PC-9 (cell line): Measurements from ENCODE around the gene SIGLEC9. TPM values are rescaled to one million over a fixed set of nuclear protein-coding genes. Genes with fewer than 3 reads are reported as not detected.

ENCODE experiments used
- BruUV-seq: library from RNA; stranded (reverse); fragments of 400-500 nt; replicated peaks from 2 replicates; lab custom pipeline; 2021; lab: Mats Ljungman, UMichigan
- CTCF ChIA-PET: fragments of 300-600 bp; sonication (Branson Sonifier 250); formaldehyde crosslinking; loops from one replicate; lab custom pipeline; 2022; ENCODE audit warnings: antibody characterized with exemption; lab: Charles Lee
- POLR2A ChIA-PET: fragments of 300-600 bp; sonication (Branson Sonifier 250); formaldehyde crosslinking; loops from one replicate; lab custom pipeline; 2022; ENCODE audit warnings: antibody characterized with exemption; ENCODE audit not compliant: unreplicated experiment; lab: Charles Lee
- DNase-seq, 2 experiments: peaks; one replicate each; pipeline versions ENCODE4 v3.0.0 to v3.0.0-alpha.2; 2015 to 2022; ENCODE audit warnings: mixed read lengths in 1 of 2
- H2AFZ ChIP-seq: fragments of 200-600 bp; sonication (generic); 2 replicates; pipeline ENCODE4 v1.8.1; 2017; ENCODE audit warnings: antibody characterized with exemption
- H3F3A ChIP-seq: fragments of 200-600 bp; sonication (generic); 2 replicates; pipeline ENCODE4 v1.8.1; 2017; ENCODE audit warnings: antibody characterized with exemption, mild to moderate bottlenecking, low read depth; ENCODE audit not compliant: insufficient read depth
- H3K27ac ChIP-seq: fragments of 200-600 bp; sonication (generic); 2 replicates; pipeline ENCODE4 v1.6.1; 2016; ENCODE audit warnings: mixed run types
- H3K27me3 ChIP-seq: fragments of 200-600 bp; sonication (generic); 2 replicates; pipeline ENCODE4 v1.6.1; 2016; ENCODE audit warnings: low read depth, mixed run types; ENCODE audit not compliant: insufficient read depth
- H3K36me3 ChIP-seq: fragments of 200-600 bp; sonication (generic); 2 replicates; pipeline ENCODE4 v1.6.1; 2016; ENCODE audit warnings: low read depth, mixed run types
- H3K4me1 ChIP-seq: fragments of 200-600 bp; sonication (generic); replicated peaks from 2 replicates; pipeline ENCODE4 v1.6.1; 2016; ENCODE audit warnings: mixed run types; ENCODE audit not compliant: insufficient read depth
- H3K4me2 ChIP-seq: fragments of 200-600 bp; sonication (generic); 2 replicates; pipeline ENCODE4 v1.6.1; 2017; ENCODE audit warnings: mixed run types
- H3K4me3 ChIP-seq: fragments of 200-600 bp; sonication (generic); 2 replicates; pipeline ENCODE4 v1.6.1; 2016; ENCODE audit warnings: mixed run types
- H3K79me2 ChIP-seq: fragments of 200-600 bp; sonication (generic); 2 replicates; pipeline ENCODE4 v1.6.1; 2017; ENCODE audit warnings: low read depth, mixed run types
- H3K9me2 ChIP-seq: fragments of 200-600 bp; sonication (generic); 2 replicates; pipeline ENCODE4 v1.8.1; 2017; ENCODE audit warnings: mild to moderate bottlenecking; ENCODE audit not compliant: insufficient read depth
- H3K9me3 ChIP-seq: fragments of 200-600 bp; sonication (generic); 2 replicates; pipeline ENCODE4 v1.8.1; 2016; ENCODE audit warnings: low read depth; ENCODE audit not compliant: insufficient read depth
- H4K20me1 ChIP-seq: fragments of 200-600 bp; sonication (generic); 2 replicates; pipeline ENCODE4 v1.8.1; 2017; ENCODE audit not compliant: insufficient read depth
- CTCF ChIP-seq: fragments of 200-600 bp; sonication (generic); conservative IDR thresholded peaks from 2 replicates; pipeline ENCODE4 v1.6.1; 2017; ENCODE audit warnings: mixed run types, antibody characterized with exemption, mild to moderate bottlenecking, moderate library complexity
- EZH2 ChIP-seq: fragments of 200-600 bp; sonication (generic); IDR thresholded peaks from 2 replicates; pipeline ENCODE4 v1.8.0; 2017; ENCODE audit warnings: antibody characterized with exemption, low read depth
- intact Hi-C: fragments of 100-400 bp; cut with micrococcal nuclease; formaldehyde crosslinking; loops from one replicate; pipeline ENCODE4 v1.10.0; 2022; ENCODE audit not compliant: unreplicated experiment
- total RNA-seq: library from RNA; stranded (reverse); gene quantifications from 2 replicates; pipeline ENCODE4 v1.2.3, GENCODE V29; 2021

SIGLEC9 gene
- total RNA-seq, 1 experiment from 2014 or later, result not detected

- H4K20me1 ChIP-seq, result no peaks in the 10 kb centered on the region
- no peaks in the 10 kb centered on the region for H3K79me2 ChIP-seq
- ChIA-PET POLR2A (no interaction called here), CTCF (no interaction called here)
- TF ChIP-seq CTCF (no peak), EZH2 (no peak)
- intact Hi-C loops, result no loop called here
- DNase-seq, result no peak
- BruUV-seq, result no TSS peak
- no peaks in the 10 kb centered on the region for H3K9me3 ChIP-seq
- H3K4me3 ChIP-seq, result no peak overlapping the region
- H3K27ac ChIP-seq, result no peak overlapping the region
- peaks cover 95% of the 10 kb centered on the region for H3K27me3 ChIP-seq
- no peak overlapping the region for H2AFZ ChIP-seq
- no peaks in the 10 kb centered on the region for H3K36me3 ChIP-seq
- H3K9me2 ChIP-seq, result no peaks in the 10 kb centered on the region
- H3F3A ChIP-seq, result peaks cover 4% of the 10 kb centered on the region; the same call in 1 of the 2 replicates
- no peak overlapping the region for H3K4me2 ChIP-seq
- 0 out of 2 replicates have a peak, but pooled peaks cover 9% of the 10 kb centered on the region for H3K4me1 ChIP-seq
Observed at GRCh38 chr19:51127755-51128154, 3.0 kb downstream of the SIGLEC9 start.

GRCh38 chr19:51128227-51128626 is 3.5 kb downstream of the SIGLEC9 start:
- H3K27me3 ChIP-seq, result peaks cover 94% of the 10 kb centered on the region
- no peak overlapping the region for H3K4me2 ChIP-seq
- no peak overlapping the region for H3K27ac ChIP-seq
- no peak for TF ChIP-seq EZH2
- TF ChIP-seq CTCF, result no peak
- H3F3A ChIP-seq, result peaks cover 4% of the 10 kb centered on the region; the same call in 1 of the 2 replicates
- H3K9me3 ChIP-seq, result no peaks in the 10 kb centered on the region
- no peak for DNase-seq
- H3K36me3 ChIP-seq, result no peaks in the 10 kb centered on the region
- H3K79me2 ChIP-seq, result no peaks in the 10 kb centered on the region
- H3K4me3 ChIP-seq, result no peak overlapping the region
- no peaks in the 10 kb centered on the region for H3K9me2 ChIP-seq
- intact Hi-C loops, result no loop called here
- ChIA-PET POLR2A (interaction anchor here (0.7 kb wide), 1 partner anchor 8 kb away, joined by 8 read pairs; no protein-coding TSS in a partner anchor), CTCF (no interaction called here)
- no peak overlapping the region for H2AFZ ChIP-seq
- 0 out of 2 replicates have a peak, but pooled peaks cover 9% of the 10 kb centered on the region for H3K4me1 ChIP-seq
- no peaks in the 10 kb centered on the region for H4K20me1 ChIP-seq
- BruUV-seq, result no TSS peak

GRCh38 chr19:51129716-51130115 is 5.0 kb downstream of the SIGLEC9 start:
- Histone ChIP-seq H4K20me1 (no peaks in the 10 kb centered on the region), H3K27me3 (peaks cover 89% of the 10 kb centered on the region), H3K4me2 (no peak overlapping the region), H3K9me2 (no peaks in the 10 kb centered on the region), H3K79me2 (no peaks in the 10 kb centered on the region), H3K4me1 (0 out of 2 replicates have a peak, but pooled peaks cover 9% of the 10 kb centered on the region), H3K4me3 (no peak overlapping the region), H3K9me3 (peaks cover 1% of the 10 kb centered on the region; the same call in 1 of the 2 replicates), H3K27ac (no peak overlapping the region), H3K36me3 (no peaks in the 10 kb centered on the region), H3F3A (peaks cover 4% of the 10 kb centered on the region; the same call in 1 of the 2 replicates), H2AFZ (no peak overlapping the region)
- no TSS peak for BruUV-seq
- TF ChIP-seq EZH2, result no peak
- intact Hi-C loops, result no loop called here
- no peak for DNase-seq
- POLR2A ChIA-PET, result no interaction called here
- CTCF ChIA-PET, result no interaction called here
